ENCODE measurements around the gene C11orf97.

- peak; percentile 23; the same call in 1 of the 2 replicates for TF ChIP-seq CTCF (IDR thresholded peaks at IDR 0.05)
- no peak for TF ChIP-seq REST (IDR thresholded peaks at IDR 0.05; ENCODE audit: insufficient read depth in 1 of 2, low read depth in 2 of 2, low read length in 1 of 2)
Observed at GRCh38 chr11:94563176-94563847, 51.1 kb downstream of the C11orf97 start.
